Panc1 (cell line): ENCODE results near the gene USP32. TPM values are rescaled to one million over a fixed set of nuclear protein-coding genes. Genes with fewer than 3 reads are reported as not detected.

Source experiments
- ATAC-seq: fragments of 200-7000 bp; cut with Tn5 transposase; 2 replicates; pipeline ENCODE4 v1.9.1; 2020; ENCODE audit warnings: mild to moderate bottlenecking, moderate library complexity
- BruUV-seq: library from RNA; stranded (reverse); fragments of 400-500 nt; replicated peaks from 2 replicates; lab custom pipeline; 2021; lab: Mats Ljungman, UMichigan
- CTCF ChIA-PET: fragments of 300-600 bp; sonication (Branson Sonifier 250); formaldehyde crosslinking; loops from one replicate; lab custom pipeline; 2022; ENCODE audit warnings: antibody characterized with exemption; lab: Charles Lee
- POLR2A ChIA-PET: fragments of 300-600 bp; sonication (Branson Sonifier 250); formaldehyde crosslinking; loops from one replicate; lab custom pipeline; 2022; ENCODE audit warnings: antibody characterized with exemption; lab: Charles Lee
- DNase-seq: peaks from one replicate; pipeline ENCODE4 v3.0.0-alpha.2; 2010; ENCODE audit warnings: low read depth, low spot score
- H3K27ac ChIP-seq: 2 replicates; pipeline ENCODE4 v1.5.1; 2011; ENCODE audit warnings: mild to moderate bottlenecking, low read length, inconsistent platforms
- H3K27me3 ChIP-seq: fragments of 200-500 bp; sonication (Bioruptor generic); 2 replicates; pipeline ENCODE4 v1.6.0; 2014; ENCODE audit warnings: low read length, inconsistent platforms; ENCODE audit not compliant: control insufficient read depth, insufficient read depth
- H3K36me3 ChIP-seq: fragments of 200-500 bp; sonication (Bioruptor generic); 2 replicates; pipeline ENCODE4 v1.5.1; 2014; ENCODE audit warnings: inconsistent platforms, mild to moderate bottlenecking, low read length, moderate library complexity; ENCODE audit not compliant: control insufficient read depth, insufficient read depth
- H3K4me1 ChIP-seq: 2 replicates; pipeline ENCODE4 v1.5.1; 2011; ENCODE audit warnings: inconsistent platforms, mild to moderate bottlenecking, low read length, moderate library complexity; ENCODE audit not compliant: control insufficient read depth, insufficient read depth
- H3K4me3 ChIP-seq, 2 experiments: 2 replicates each; pipeline ENCODE4 v1.5.1; 2011 to 2012; ENCODE audit warnings: low read depth in 2 of 2, low read length in 2 of 2, mild to moderate bottlenecking in 2 of 2, inconsistent platforms in 1 of 2, moderate library complexity in 1 of 2
- H3K9me3 ChIP-seq: fragments of 200-500 bp; sonication (Bioruptor generic); 2 replicates; pipeline ENCODE4 v1.5.1; 2014; ENCODE audit warnings: low read depth, mild to moderate bottlenecking, inconsistent platforms, low read length, moderate library complexity; ENCODE audit not compliant: control insufficient read depth, insufficient read depth
- CTCF ChIP-seq: fragments of 450-650 bp; IDR thresholded peaks from 2 replicates; pipeline ENCODE4 v1.5.1; 2017; ENCODE audit warnings: mild to moderate bottlenecking
- POLR2AphosphoS5 ChIP-seq: IDR thresholded peaks from 2 replicates; pipeline ENCODE4 v1.6.1; 2012; ENCODE audit warnings: mild to moderate bottlenecking, low read depth, low read length, moderate library complexity
- SIN3A ChIP-seq: IDR thresholded peaks from 2 replicates; pipeline ENCODE4 v1.6.1; 2012; ENCODE audit warnings: low read depth, mild to moderate bottlenecking, low read length, moderate library complexity, borderline replicate concordance; ENCODE audit not compliant: insufficient read depth
- TCF7L2 ChIP-seq: IDR thresholded peaks from 2 replicates; pipeline ENCODE4 v1.6.1; 2011; ENCODE audit warnings: mild to moderate bottlenecking, low read depth, low read length, inconsistent platforms
- in situ Hi-C: cut with HindIII; loops from 2 replicates; pipeline ENCODE4 v1.10.0; 2016; ENCODE audit warnings: low sequenced_read_pairs, low pct_unique_long_range_greater_than_20kb
- intact Hi-C: fragments of 100-400 bp; cut with micrococcal nuclease; formaldehyde crosslinking; loops from one replicate; pipeline ENCODE4 v1.10.0; 2022; ENCODE audit not compliant: unreplicated experiment
- total RNA-seq: library from RNA; stranded (reverse); gene quantifications from one replicate; pipeline ENCODE4 v1.2.1, GENCODE V29; 2021; ENCODE audit not compliant: unreplicated experiment
- TF ChIP-seq, protein P1 (sequence below), 2 experiments: IDR thresholded peaks; 2 replicates each; pipeline ENCODE4 v1.6.1; 2011 to 2012; ENCODE audit warnings: low read depth in 2 of 2, control low read depth in 1 of 2, low read length in 1 of 2, mild to moderate bottlenecking in 1 of 2, moderate library complexity in 1 of 2; ENCODE audit not compliant: insufficient read depth in 1 of 2

Gene USP32
- total RNA-seq, 1 experiment from 2014 or later = 45.5 TPM

GRCh38 chr17:60423865-60424264 is 31.9 kb upstream of the USP32 start:
- CTCF ChIA-PET = no interaction called here
- Histone ChIP-seq H3K9me3 (no peaks in the 10 kb centered on the region), H3K36me3 (no peaks in the 10 kb centered on the region), H3K27me3 (no peaks in the 10 kb centered on the region), H3K4me1 (peaks cover 3% of the 10 kb centered on the region; the same call in 1 of the 2 replicates), H3K27ac (no peak overlapping the region), H3K4me3 (no peak overlapping the region)
- DNase-seq (no peak), ATAC-seq (no peak)
- intact Hi-C loops = loop anchor here (10.0 kb wide), 1 partner anchor 319 kb away; no protein-coding TSS in a partner anchor
- in situ Hi-C loops = no loop called here
- POLR2A ChIA-PET = no interaction called here
- TF ChIP-seq TCF7L2 = no peak
- TF ChIP-seq POLR2AphosphoS5 = no peak
- no peak for TF ChIP-seq CTCF
- BruUV-seq = no TSS peak

- H3K27ac ChIP-seq = peak within 1 kb of the TSS; percentile 48; the same call in 1 of the 2 replicates
- POLR2A ChIA-PET = no interaction called here
- no peaks in the 10 kb centered on the region for H3K9me3 ChIP-seq
- in situ Hi-C loops (no loop called here), intact Hi-C loops (loop anchor here (10.0 kb wide), 1 partner anchor 317 kb away; no protein-coding TSS in a partner anchor)
- no peaks in the 10 kb centered on the region for H3K27me3 ChIP-seq
- TF ChIP-seq, protein P1, sequence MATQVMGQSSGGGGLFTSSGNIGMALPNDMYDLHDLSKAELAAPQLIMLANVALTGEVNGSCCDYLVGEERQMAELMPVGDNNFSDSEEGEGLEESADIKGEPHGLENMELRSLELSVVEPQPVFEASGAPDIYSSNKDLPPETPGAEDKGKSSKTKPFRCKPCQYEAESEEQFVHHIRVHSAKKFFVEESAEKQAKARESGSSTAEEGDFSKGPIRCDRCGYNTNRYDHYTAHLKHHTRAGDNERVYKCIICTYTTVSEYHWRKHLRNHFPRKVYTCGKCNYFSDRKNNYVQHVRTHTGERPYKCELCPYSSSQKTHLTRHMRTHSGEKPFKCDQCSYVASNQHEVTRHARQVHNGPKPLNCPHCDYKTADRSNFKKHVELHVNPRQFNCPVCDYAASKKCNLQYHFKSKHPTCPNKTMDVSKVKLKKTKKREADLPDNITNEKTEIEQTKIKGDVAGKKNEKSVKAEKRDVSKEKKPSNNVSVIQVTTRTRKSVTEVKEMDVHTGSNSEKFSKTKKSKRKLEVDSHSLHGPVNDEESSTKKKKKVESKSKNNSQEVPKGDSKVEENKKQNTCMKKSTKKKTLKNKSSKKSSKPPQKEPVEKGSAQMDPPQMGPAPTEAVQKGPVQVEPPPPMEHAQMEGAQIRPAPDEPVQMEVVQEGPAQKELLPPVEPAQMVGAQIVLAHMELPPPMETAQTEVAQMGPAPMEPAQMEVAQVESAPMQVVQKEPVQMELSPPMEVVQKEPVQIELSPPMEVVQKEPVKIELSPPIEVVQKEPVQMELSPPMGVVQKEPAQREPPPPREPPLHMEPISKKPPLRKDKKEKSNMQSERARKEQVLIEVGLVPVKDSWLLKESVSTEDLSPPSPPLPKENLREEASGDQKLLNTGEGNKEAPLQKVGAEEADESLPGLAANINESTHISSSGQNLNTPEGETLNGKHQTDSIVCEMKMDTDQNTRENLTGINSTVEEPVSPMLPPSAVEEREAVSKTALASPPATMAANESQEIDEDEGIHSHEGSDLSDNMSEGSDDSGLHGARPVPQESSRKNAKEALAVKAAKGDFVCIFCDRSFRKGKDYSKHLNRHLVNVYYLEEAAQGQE (IDR thresholded peaks at IDR 0.05; ENCODE audit: insufficient read depth in 1 of 2, low read depth in 2 of 2, low read length in 1 of 2) = no peak
- TF ChIP-seq SIN3A = no peak
- no peak for TF ChIP-seq POLR2AphosphoS5
- TF ChIP-seq CTCF = no peak
- no peak for TF ChIP-seq TCF7L2
- CTCF ChIA-PET = no interaction called here
- ATAC-seq = no peak
- no peaks in the 10 kb centered on the region for H3K36me3 ChIP-seq
- BruUV-seq = no TSS peak
- peak within 1 kb of the TSS; percentile 35 to 40 for H3K4me3 ChIP-seq
- no peak for DNase-seq
- peaks cover 3% of the 10 kb centered on the region; the same call in 1 of the 2 replicates for H3K4me1 ChIP-seq
These were observed 30.3 kb upstream of the USP32 start, which contains the start of gene CHCT1 for GRCh38 chr17:60422162-60422665. Gene CHCT1, plus strand, starts transcription at chr17:60422489. Its CDS starts 104 bp downstream, at chr17:60422593.
